Skeletal muscle tissue (tissue), 4 donors: Measurements from ENCODE around the gene HOXA10. TPM values are rescaled to one million over a fixed set of nuclear protein-coding genes. Genes with fewer than 3 reads are reported as not detected.

Experiments used
- H3K27ac ChIP-seq: one replicate; pipeline ENCODE4 v1.7.0; 2013; ENCODE audit warnings: mild to moderate bottlenecking, low read depth, low read length, inconsistent platforms
- H3K27me3 ChIP-seq, 3 donors: one replicate each; pipeline ENCODE4 v1.7.0; 2013; ENCODE audit warnings: low read length in 3 of 3; ENCODE audit not compliant: control insufficient read depth in 3 of 3, insufficient read depth in 3 of 3
- H3K36me3 ChIP-seq, 3 donors: one replicate each; pipeline ENCODE4 v1.7.0; 2013; ENCODE audit warnings: low read length in 3 of 3; ENCODE audit not compliant: control insufficient read depth in 3 of 3, insufficient read depth in 3 of 3
- H3K4me1 ChIP-seq, 3 donors: one replicate each; pipeline ENCODE4 v1.7.0; 2013; ENCODE audit warnings: low read length in 3 of 3, mild to moderate bottlenecking in 3 of 3; ENCODE audit not compliant: control insufficient read depth in 3 of 3, insufficient read depth in 3 of 3
- H3K4me3 ChIP-seq, 3 donors: one replicate each; pipeline ENCODE4 v1.7.0; 2013; ENCODE audit warnings: low read length in 3 of 3
- H3K9ac ChIP-seq, 3 donors: one replicate each; pipeline ENCODE4 v1.7.0; 2013; ENCODE audit warnings: low read length in 3 of 3, mild to moderate bottlenecking in 3 of 3, moderate library complexity in 2 of 3, low read depth in 1 of 3
- H3K9me3 ChIP-seq, 3 donors: one replicate each; pipeline ENCODE4 v1.7.0; 2013; ENCODE audit warnings: low read length in 3 of 3; ENCODE audit not compliant: control insufficient read depth in 3 of 3
- total RNA-seq: library from RNA; depleted of rRNA; stranded (reverse); fragments of >200 nt; gene quantifications from one replicate; pipeline ENCODE4 v1.2.3, GENCODE V29; 2014
- donor health status: Osteomylitis.

HOXA10 gene
- total RNA-seq, 1 donor from 2014 or later: 13.6 TPM

- Histone ChIP-seq H3K4me3 (peak overlapping the region; percentile 52 to 85 (median 77)), H3K9ac (peak overlapping the region; percentile 81 to 97 (median 93)), H3K9me3 (no peaks in the 10 kb centered on the region), H3K36me3 (no peaks in the 10 kb centered on the region), H3K27me3 (peaks cover 17 to 31% (median 22%) of the 10 kb centered on the region in 3 donors), H3K27ac (peak overlapping the region; percentile 61), H3K4me1 (peaks cover 44 to 62% (median 46%) of the 10 kb centered on the region in 3 donors)
These were observed 5.6 kb upstream of the HOXA10 start for GRCh38 chr7:27179503-27180430.

GRCh38 chr7:27179030-27179429 is 4.9 kb upstream of the HOXA10 start:
- peaks cover 44 to 63% (median 45%) of the 10 kb centered on the region in 3 donors for H3K4me1 ChIP-seq
- H3K9ac ChIP-seq: peak overlapping the region; percentile 81 to 97 (median 93)
- peaks cover 17 to 31% (median 24%) of the 10 kb centered on the region in 3 donors for H3K27me3 ChIP-seq
- H3K9me3 ChIP-seq: no peaks in the 10 kb centered on the region
- peak overlapping the region; percentile 61 for H3K27ac ChIP-seq
- no peaks in the 10 kb centered on the region for H3K36me3 ChIP-seq
- peak overlapping the region; percentile 52 to 85 (median 77) for H3K4me3 ChIP-seq

- no peaks in the 10 kb centered on the region for H3K9me3 ChIP-seq
- no peaks in the 10 kb centered on the region for H3K36me3 ChIP-seq
- peaks cover 15 to 29% (median 23%) of the 10 kb centered on the region in 3 donors for H3K27me3 ChIP-seq
- H3K9ac ChIP-seq: peak overlapping the region; percentile 43 to 97 (median 93)
- peaks cover 39 to 61% (median 40%) of the 10 kb centered on the region in 3 donors for H3K4me1 ChIP-seq
- peak overlapping the region; percentile 52 to 85 (median 77) for H3K4me3 ChIP-seq
- H3K27ac ChIP-seq: peak overlapping the region; percentile 61
These were observed 4.2 kb upstream of the HOXA10 start for GRCh38 chr7:27178366-27178765.

GRCh38 chr7:27177795-27178320 is 3.7 kb upstream of the HOXA10 start:
- Histone ChIP-seq H3K36me3 (no peaks in the 10 kb centered on the region), H3K4me1 (peaks cover 34 to 56% (median 35%) of the 10 kb centered on the region in 3 donors), H3K4me3 (peak overlapping the region; percentile 77 to 85 (median 84)), H3K9ac (peak overlapping the region; percentile 37 to 97 (median 93)), H3K27ac (peak overlapping the region; percentile 84), H3K27me3 (peaks cover 10 to 25% (median 18%) of the 10 kb centered on the region in 3 donors), H3K9me3 (no peaks in the 10 kb centered on the region)

GRCh38 chr7:27176962-27177794 is 3.1 kb upstream of the HOXA10 start:
- H3K27me3 ChIP-seq: peaks cover 7 to 21% (median 15%) of the 10 kb centered on the region in 3 donors
- H3K9me3 ChIP-seq: no peaks in the 10 kb centered on the region
- peaks cover 39 to 58% (median 40%) of the 10 kb centered on the region in 3 donors for H3K4me1 ChIP-seq
- peak overlapping the region; percentile 37 to 97 (median 93) for H3K9ac ChIP-seq
- peak overlapping the region; percentile 84 for H3K27ac ChIP-seq
- H3K4me3 ChIP-seq: peak overlapping the region; percentile 66 to 84 (median 77)
- no peaks in the 10 kb centered on the region for H3K36me3 ChIP-seq

- Histone ChIP-seq H3K4me1 (peaks cover 41 to 57% (median 45%) of the 10 kb centered on the region in 3 donors), H3K9me3 (no peaks in the 10 kb centered on the region), H3K9ac (peak overlapping the region; percentile 58 to 97 (median 69)), H3K27ac (peak overlapping the region; percentile 84), H3K36me3 (no peaks in the 10 kb centered on the region), H3K4me3 (peak overlapping the region; percentile 48 to 84 (median 81)), H3K27me3 (peaks cover 7 to 17% (median 15%) of the 10 kb centered on the region in 3 donors)
These were observed 2.4 kb upstream of the HOXA10 start for GRCh38 chr7:27176524-27176845.

- Histone ChIP-seq H3K27ac (peak overlapping the region; percentile 84), H3K9ac (peak overlapping the region; percentile 58 to 97 (median 69)), H3K9me3 (no peaks in the 10 kb centered on the region), H3K4me1 (peaks cover 45 to 60% (median 48%) of the 10 kb centered on the region in 3 donors), H3K36me3 (no peaks in the 10 kb centered on the region), H3K27me3 (peaks cover 7 to 20% (median 13%) of the 10 kb centered on the region in 3 donors), H3K4me3 (peak overlapping the region; percentile 48 to 84 (median 81))
These were observed 1.8 kb upstream of the HOXA10 start for GRCh38 chr7:27175626-27176523.

- Histone ChIP-seq H3K36me3 (no peaks in the 10 kb centered on the region), H3K9ac (peak overlapping the region; percentile 74 to 97 (median 90)), H3K27me3 (peaks cover 3 to 20% (median 7%) of the 10 kb centered on the region in 3 donors), H3K4me3 (peak overlapping the region; percentile 60 to 84 (median 81)), H3K27ac (peak overlapping the region; percentile 84), H3K9me3 (no peaks in the 10 kb centered on the region), H3K4me1 (peaks cover 47 to 54% (median 53%) of the 10 kb centered on the region in 3 donors)
These were observed 930 bp upstream of the HOXA10 start for GRCh38 chr7:27174874-27175625.
